ENCODE results near the gene ZBTB16. TPM values are rescaled to one million over a fixed set of nuclear protein-coding genes. Genes with fewer than 3 reads are reported as not detected.

Gene ZBTB16
- total and polyA plus RNA-seq, 11 donors, result 15.3 to 130 (median 62.8) TPM

DNA sequence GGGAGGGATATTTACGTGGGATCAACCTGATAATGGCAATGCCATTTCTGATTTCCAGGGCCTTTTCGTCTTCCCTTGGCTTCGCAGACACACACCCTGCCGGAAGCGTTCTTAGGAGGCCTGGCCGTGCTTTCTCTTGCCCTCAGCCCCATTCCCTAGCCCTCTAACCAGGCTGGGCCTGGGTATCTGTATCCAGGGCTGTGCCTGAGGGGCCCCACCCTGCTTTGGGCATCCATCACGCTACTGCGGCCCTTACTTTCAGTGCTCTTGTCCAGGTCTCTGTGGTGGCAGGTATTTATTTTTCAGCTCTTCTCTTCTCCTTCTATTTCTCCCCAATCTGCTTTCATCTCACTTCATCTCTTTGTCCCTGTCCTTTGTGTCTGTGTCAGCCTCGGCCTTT lies 105.0 kb downstream of the ZBTB16 start:
- Histone ChIP-seq H3K9me3 (no peaks in the 10 kb centered on the region), H3K36me3 (no peaks in the 10 kb centered on the region), H3K27ac (peak overlapping the region; percentile 87 to 100 (median 98)), H3K4me1 (peaks cover 56 to 98% (median 91%) of the 10 kb centered on the region in 12 donors), H3K27me3 (no peaks in the 10 kb centered on the region), H3K4me3 (no peak overlapping the region)
- DNase-seq (no peak), ATAC-seq (no peak)
- 81 to 87% (median 86%) methylated on average over 9 of the region's 9 CpGs for WGBS, 4 donors
- intact Hi-C loops (cut with DNase I), result loop anchor here in 5 of 10 donors (5.0 kb wide), 5 partner anchors 33 to 102 kb away; no protein-coding TSS in a partner anchor
- no peak for TF ChIP-seq POLR2A (IDR thresholded peaks at IDR 0.05)
- TF ChIP-seq, protein P1, sequence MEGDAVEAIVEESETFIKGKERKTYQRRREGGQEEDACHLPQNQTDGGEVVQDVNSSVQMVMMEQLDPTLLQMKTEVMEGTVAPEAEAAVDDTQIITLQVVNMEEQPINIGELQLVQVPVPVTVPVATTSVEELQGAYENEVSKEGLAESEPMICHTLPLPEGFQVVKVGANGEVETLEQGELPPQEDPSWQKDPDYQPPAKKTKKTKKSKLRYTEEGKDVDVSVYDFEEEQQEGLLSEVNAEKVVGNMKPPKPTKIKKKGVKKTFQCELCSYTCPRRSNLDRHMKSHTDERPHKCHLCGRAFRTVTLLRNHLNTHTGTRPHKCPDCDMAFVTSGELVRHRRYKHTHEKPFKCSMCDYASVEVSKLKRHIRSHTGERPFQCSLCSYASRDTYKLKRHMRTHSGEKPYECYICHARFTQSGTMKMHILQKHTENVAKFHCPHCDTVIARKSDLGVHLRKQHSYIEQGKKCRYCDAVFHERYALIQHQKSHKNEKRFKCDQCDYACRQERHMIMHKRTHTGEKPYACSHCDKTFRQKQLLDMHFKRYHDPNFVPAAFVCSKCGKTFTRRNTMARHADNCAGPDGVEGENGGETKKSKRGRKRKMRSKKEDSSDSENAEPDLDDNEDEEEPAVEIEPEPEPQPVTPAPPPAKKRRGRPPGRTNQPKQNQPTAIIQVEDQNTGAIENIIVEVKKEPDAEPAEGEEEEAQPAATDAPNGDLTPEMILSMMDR (IDR thresholded peaks at IDR 0.05), result no peak

DNA sequence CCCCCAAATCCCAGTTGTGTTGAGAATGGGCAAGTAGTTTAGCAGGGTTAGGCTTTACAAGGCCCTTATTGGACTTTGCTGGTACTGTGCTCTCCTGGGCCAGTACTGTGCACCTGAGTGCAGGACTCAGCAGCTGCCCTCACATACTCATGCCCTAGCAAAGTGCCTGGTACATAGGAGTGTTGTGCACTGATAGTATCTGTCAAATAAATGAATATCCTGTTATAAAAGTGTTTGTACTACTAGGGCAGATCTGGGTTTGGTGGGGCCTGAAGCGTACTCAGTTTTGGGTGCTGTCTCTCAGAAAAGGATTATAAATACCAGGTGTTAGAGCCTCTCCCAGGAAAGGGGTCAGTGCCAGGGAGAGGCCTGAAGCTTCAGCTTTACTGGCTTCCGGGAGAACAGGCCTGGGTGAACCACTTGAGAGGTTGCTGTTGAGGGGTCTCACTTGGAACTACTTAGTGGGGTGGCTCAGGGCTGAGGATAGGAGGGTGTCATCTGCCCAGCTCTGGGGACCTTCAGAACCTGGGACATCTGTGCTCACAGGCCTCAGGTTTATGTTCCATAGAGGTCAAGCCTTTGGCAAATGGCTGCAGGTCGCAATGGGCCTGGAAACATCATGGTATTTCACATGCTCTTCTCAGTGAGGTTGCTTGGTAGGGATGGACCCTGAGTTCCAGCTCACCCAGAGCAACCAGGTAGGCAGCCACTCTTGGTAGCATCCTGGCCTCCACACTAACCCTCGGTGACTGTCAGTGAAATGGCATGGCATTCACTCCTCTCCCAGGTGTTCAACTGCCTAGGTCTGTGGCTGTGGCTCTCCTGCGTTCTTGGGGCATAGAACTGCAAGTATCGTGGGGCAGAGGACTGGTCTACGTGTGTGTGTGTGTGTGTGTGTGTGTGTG lies 106.1 kb downstream of the ZBTB16 start:
- intact Hi-C loops (cut with DNase I), result loop anchor here in 1 of 10 donors (5.0 kb wide), 1 partner anchor 103 kb away; no protein-coding TSS in a partner anchor
- Histone ChIP-seq H3K27ac (peak overlapping the region; percentile 87 to 100 (median 98)), H3K9me3 (no peaks in the 10 kb centered on the region), H3K27me3 (no peaks in the 10 kb centered on the region), H3K4me1 (peaks cover 63 to 100% (median 94%) of the 10 kb centered on the region in 12 donors), H3K36me3 (no peaks in the 10 kb centered on the region), H3K4me3 (no peak overlapping the region)
- 87 to 92% (median 87%) methylated on average over 7 of the region's 7 CpGs for WGBS, 4 donors
- TF ChIP-seq POLR2A (IDR thresholded peaks at IDR 0.05), result no peak
- TF ChIP-seq, protein P1 (IDR thresholded peaks at IDR 0.05), result no peak
- ATAC-seq (no peak), DNase-seq (no peak)

DNA sequence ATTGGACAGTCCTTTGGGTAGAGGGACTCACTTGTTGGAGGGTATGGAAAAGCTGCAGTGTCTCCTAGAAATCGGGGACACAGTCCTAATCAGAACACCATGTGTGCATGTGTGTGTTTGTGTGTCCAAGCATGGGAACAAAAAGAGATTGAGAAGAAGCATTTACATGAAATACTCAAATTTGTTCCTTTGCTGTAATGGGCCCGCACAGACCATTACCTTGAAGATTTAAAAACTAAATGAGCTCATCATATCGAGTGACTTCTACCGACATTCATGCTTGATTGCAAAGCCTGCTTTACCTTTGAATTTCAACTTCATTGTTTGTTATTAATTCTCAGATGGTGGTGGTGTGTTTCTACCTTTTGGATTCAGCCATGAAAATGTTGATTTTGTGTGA lies 106.9 kb downstream of the ZBTB16 start:
- 55 to 75% (median 63%) methylated on average over 4 of the region's 4 CpGs for WGBS, 4 donors
- intact Hi-C loops (cut with DNase I), result loop anchor here in 1 of 10 donors (5.0 kb wide), 1 partner anchor 104 kb away; no protein-coding TSS in a partner anchor
- Histone ChIP-seq H3K9me3 (no peaks in the 10 kb centered on the region), H3K4me3 (no peak overlapping the region), H3K36me3 (no peaks in the 10 kb centered on the region), H3K27ac (peak overlapping the region; percentile 80 to 100 (median 98)), H3K4me1 (peaks cover 68 to 100% (median 94%) of the 10 kb centered on the region in 12 donors), H3K27me3 (no peaks in the 10 kb centered on the region)
- ATAC-seq (no peak), DNase-seq (no peak)
- TF ChIP-seq POLR2A (IDR thresholded peaks at IDR 0.05), result no peak
- TF ChIP-seq, protein P1 (IDR thresholded peaks at IDR 0.05), result no peak

DNA sequence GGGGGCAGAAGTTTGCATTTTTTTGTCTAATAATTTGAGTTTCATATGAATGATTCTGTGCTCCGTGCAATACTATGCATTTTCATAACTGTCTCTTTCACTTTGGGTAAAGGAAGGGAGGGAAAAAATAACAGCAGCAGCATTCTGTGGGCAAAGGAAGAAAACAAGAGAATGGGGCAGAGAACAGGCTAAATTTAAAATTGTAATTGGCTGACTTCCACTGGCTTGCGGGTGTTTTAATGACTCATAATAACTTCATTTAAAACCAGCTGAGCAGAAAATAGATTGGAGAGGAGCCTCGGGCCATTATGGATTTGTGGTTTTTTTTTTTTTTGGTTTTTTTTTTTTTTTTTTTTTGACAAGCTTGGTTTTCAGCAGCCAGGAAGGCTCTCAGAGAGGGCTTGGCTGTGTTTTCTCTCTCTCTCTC lies 107.4 kb downstream of the ZBTB16 start:
- peak in 1 of 2 donors; percentile 46 for TF ChIP-seq POLR2A (IDR thresholded peaks at IDR 0.05)
- TF ChIP-seq, protein P1 (IDR thresholded peaks at IDR 0.05), result no peak
- ATAC-seq (peak in 3 of 4 donors; percentile 1 to 3 (median 3)), DNase-seq (no peak)
- no peaks in the 10 kb centered on the region for H3K36me3 ChIP-seq
- H3K27me3 ChIP-seq, result no peaks in the 10 kb centered on the region
- peak overlapping the region in 3 of 12 donors; percentile 5 to 31 (median 8) for H3K4me3 ChIP-seq
- H3K27ac ChIP-seq, result peak overlapping the region; percentile 80 to 100 (median 98)
- intact Hi-C loops (cut with DNase I), result loop anchor here in 1 of 10 donors (5.0 kb wide), 1 partner anchor 105 kb away; no protein-coding TSS in a partner anchor
- H3K4me1 ChIP-seq, result peaks cover 68 to 100% (median 94%) of the 10 kb centered on the region in 12 donors
- H3K9me3 ChIP-seq, result no peaks in the 10 kb centered on the region
- WGBS, 4 donors, result 1 to 3% (median 2%) methylated on average over 3 of the region's 3 CpGs

Data from heart left ventricle (tissue), 16 donors.